Measurements from ENCODE around the gene ISLR.

The ISLR gene

GRCh38 chr15:74211656-74212055, 38.1 kb downstream of the ISLR start:
- DNase-seq (ENCODE audit: low read depth, low spot score), result no peak

GRCh38 chr15:74212494-74212893, 39.0 kb downstream of the ISLR start:
- no peak for DNase-seq (ENCODE audit: low read depth, low spot score)

- no peak for DNase-seq (ENCODE audit: low read depth, low spot score)
Observed at GRCh38 chr15:74213858-74214284, 40.4 kb downstream of the ISLR start.

- no peak for DNase-seq (ENCODE audit: low read depth, low spot score)
Observed at GRCh38 chr15:74214324-74215021, 41.0 kb downstream of the ISLR start.

- no peak for DNase-seq (ENCODE audit: low read depth, low spot score)
Observed at GRCh38 chr15:74215958-74216357, 42.4 kb downstream of the ISLR start.

GRCh38 chr15:74216949-74217348, 43.4 kb downstream of the ISLR start:
- no peak for DNase-seq (ENCODE audit: low read depth, low spot score)

GRCh38 chr15:74217907-74218885, 44.7 kb downstream of the ISLR start:
- DNase-seq (ENCODE audit: low read depth, low spot score), result no peak

- DNase-seq (ENCODE audit: low read depth, low spot score), result no peak
Observed at GRCh38 chr15:74220475-74221248, 47.2 kb downstream of the ISLR start.

- DNase-seq (ENCODE audit: low read depth, low spot score), result no peak
Observed at GRCh38 chr15:74221399-74222239, 48.1 kb downstream of the ISLR start.

- DNase-seq (ENCODE audit: low read depth, low spot score), result no peak
Observed at GRCh38 chr15:74222240-74223119, 49.0 kb downstream of the ISLR start.

- no peak for DNase-seq (ENCODE audit: low read depth, low spot score)
Observed at GRCh38 chr15:74225928-74226327, 52.4 kb downstream of the ISLR start.
